Ammon's horn (tissue), 1 donor: Measurements from ENCODE around the gene GNAZ.
"Not testable (repeated sequence)": the region's sequence is repeated elsewhere in the genome, so short reads cannot be mapped to it uniquely, and the experiment has no call there.

ENCODE experiments used
- DNase-seq: peaks from one replicate; pipeline ENCODE4 v3.0.0-alpha.2; 2016; ENCODE audit warnings: low spot score

GNAZ gene

GRCh38 chr22:23044570-23044969, 25.7 kb upstream of the GNAZ start:
- no peak for DNase-seq

GRCh38 chr22:23045461-23045860, 24.9 kb upstream of the GNAZ start:
- DNase-seq: no peak

GRCh38 chr22:23047265-23047664, 23.1 kb upstream of the GNAZ start:
- DNase-seq: no peak

- no peak for DNase-seq
These were observed 22.6 kb upstream of the GNAZ start for GRCh38 chr22:23047742-23048141.

- not testable (repeated sequence) for DNase-seq
These were observed 19.8 kb upstream of the GNAZ start for GRCh38 chr22:23050546-23050945.

- DNase-seq: no peak
These were observed 17.1 kb upstream of the GNAZ start for GRCh38 chr22:23053051-23053707.

- DNase-seq: no peak
These were observed 16.3 kb upstream of the GNAZ start for GRCh38 chr22:23053912-23054530.

GRCh38 chr22:23054531-23055257, 15.6 kb upstream of the GNAZ start:
- no peak for DNase-seq

GRCh38 chr22:23055449-23056179, 14.7 kb upstream of the GNAZ start:
- no peak for DNase-seq

GRCh38 chr22:23057331-23057730, 13.0 kb upstream of the GNAZ start:
- DNase-seq: no peak

- DNase-seq: no peak
These were observed 12.3 kb upstream of the GNAZ start for GRCh38 chr22:23058063-23058462.

GRCh38 chr22:23058481-23059283, 11.6 kb upstream of the GNAZ start:
- no peak for DNase-seq

- DNase-seq: no peak
These were observed 10.9 kb upstream of the GNAZ start for GRCh38 chr22:23059284-23059948.

- no peak for DNase-seq
These were observed 9.5 kb upstream of the GNAZ start for GRCh38 chr22:23060612-23061400.

- DNase-seq: no peak
These were observed 8.6 kb upstream of the GNAZ start for GRCh38 chr22:23061471-23062280.

- no peak for DNase-seq
These were observed 7.4 kb upstream of the GNAZ start for GRCh38 chr22:23062616-23063538.

GRCh38 chr22:23063539-23064380, 6.6 kb upstream of the GNAZ start:
- DNase-seq: no peak
